Karpas-422 (cell line): Measurements from ENCODE around the gene C19orf38. TPM values are rescaled to one million over a fixed set of nuclear protein-coding genes. Genes with fewer than 3 reads are reported as not detected.

Experiments used
- DNase-seq: peaks from one replicate; pipeline ENCODE4 v3.0.0-alpha.2; 2015
- H2AFZ ChIP-seq: fragments of 200-600 bp; sonication (generic); 2 replicates; pipeline ENCODE4 v1.6.1; 2014; ENCODE audit warnings: antibody characterized with exemption, low read length, mixed read lengths
- H3K27ac ChIP-seq: fragments of 200-600 bp; sonication (generic); 2 replicates; pipeline ENCODE4 v1.5.1; 2014; ENCODE audit warnings: mild to moderate bottlenecking, low read length, moderate library complexity
- H3K27me3 ChIP-seq: fragments of 200-600 bp; sonication (generic); 2 replicates; pipeline ENCODE4 v1.6.1; 2014; ENCODE audit warnings: low read length, mixed read lengths
- H3K36me3 ChIP-seq: fragments of 200-600 bp; sonication (generic); 2 replicates; pipeline ENCODE4 v1.6.1; 2014; ENCODE audit warnings: low read length, mixed read lengths; ENCODE audit not compliant: insufficient read depth
- H3K4me1 ChIP-seq: fragments of 200-600 bp; sonication (generic); 2 replicates; pipeline ENCODE4 v1.6.1; 2014; ENCODE audit warnings: mild to moderate bottlenecking, low read length, mixed read lengths
- H3K4me2 ChIP-seq: fragments of 200-600 bp; sonication (generic); 2 replicates; pipeline ENCODE4 v1.6.1; 2014; ENCODE audit warnings: low read length, low read depth, mild to moderate bottlenecking; ENCODE audit not compliant: poor library complexity, severe bottlenecking
- H3K4me3 ChIP-seq: fragments of 200-600 bp; sonication (generic); 2 replicates; pipeline ENCODE4 v1.5.1; 2014; ENCODE audit warnings: mild to moderate bottlenecking, antibody characterized with exemption, low read length, mixed read lengths
- H3K79me2 ChIP-seq: fragments of 200-600 bp; sonication (generic); 2 replicates; pipeline ENCODE4 v1.6.1; 2014; ENCODE audit warnings: mild to moderate bottlenecking, low read length, mixed read lengths
- H3K9ac ChIP-seq: fragments of 200-600 bp; sonication (generic); 2 replicates; pipeline ENCODE4 v1.6.0; 2014; ENCODE audit warnings: low read length
- H3K9me2 ChIP-seq: fragments of 200-600 bp; sonication (generic), shearing (Covaris generic); replicated peaks from 2 replicates; pipeline ENCODE4 v1.6.0; 2014; ENCODE audit warnings: mild to moderate bottlenecking, low read length, moderate library complexity; ENCODE audit not compliant: insufficient read depth
- H3K9me3 ChIP-seq: fragments of 300-700, 200-600 bp; sonication (generic); 2 replicates; pipeline ENCODE4 v1.6.1; 2014; ENCODE audit warnings: low read length, mixed read lengths
- H4K20me1 ChIP-seq: fragments of 200-600 bp; sonication (generic); 2 replicates; pipeline ENCODE4 v1.6.1; 2014; ENCODE audit warnings: mild to moderate bottlenecking, antibody characterized with exemption, low read length, low read depth; ENCODE audit not compliant: insufficient read depth
- total RNA-seq: library from RNA; depleted of rRNA; stranded (reverse); fragments of >200 nt; shearing (Covaris generic); gene quantifications from 2 replicates; pipeline ENCODE4 v1.2.3, GENCODE V29; 2014; ENCODE audit warnings: low replicate concordance

Gene C19orf38
- total RNA-seq, 1 experiment from 2014 or later = 6.1 TPM

- no peak overlapping the region for H2AFZ ChIP-seq
- no peak for DNase-seq
- H3K9me2 ChIP-seq = no peaks in the 10 kb centered on the region
- H3K27ac ChIP-seq = no peak overlapping the region
- H3K27me3 ChIP-seq = no peaks in the 10 kb centered on the region
- H3K9me3 ChIP-seq = no peaks in the 10 kb centered on the region
- no peaks in the 10 kb centered on the region for H3K36me3 ChIP-seq
- H3K9ac ChIP-seq = no peak overlapping the region
- peaks cover 55% of the 10 kb centered on the region for H3K4me1 ChIP-seq
- H3K4me3 ChIP-seq = no peak overlapping the region
- H3K4me2 ChIP-seq = no peak overlapping the region
- H4K20me1 ChIP-seq = no peaks in the 10 kb centered on the region
- H3K79me2 ChIP-seq = peaks cover 92% of the 10 kb centered on the region
These were observed 33.3 kb downstream of the C19orf38 start for GRCh38 chr19:10881403-10882107.

DNA sequence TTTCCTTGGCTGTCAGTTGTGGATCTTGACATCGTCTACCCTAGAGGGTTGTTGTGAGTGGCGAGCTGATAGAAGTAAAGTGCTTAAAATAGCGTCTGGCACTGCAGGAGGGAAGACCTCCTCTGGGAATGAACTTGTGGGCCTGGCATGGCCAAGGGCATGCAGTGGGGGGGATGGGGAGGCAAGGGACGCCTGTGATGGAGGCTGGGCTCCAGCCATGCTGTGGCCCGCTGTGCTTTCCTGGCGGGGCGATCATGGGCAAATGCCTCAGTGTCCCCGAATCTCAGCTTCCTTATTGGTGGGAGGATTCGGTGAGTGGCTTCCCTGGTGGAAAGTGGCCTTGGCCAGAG is 33.9 kb downstream of the C19orf38 start:
- DNase-seq = no peak
- Histone ChIP-seq H3K36me3 (no peaks in the 10 kb centered on the region), H2AFZ (no peak overlapping the region), H3K9me3 (no peaks in the 10 kb centered on the region), H3K4me1 (peaks cover 55% of the 10 kb centered on the region), H3K9ac (no peak overlapping the region), H3K9me2 (no peaks in the 10 kb centered on the region), H3K79me2 (peaks cover 92% of the 10 kb centered on the region), H3K4me2 (no peak overlapping the region), H3K27ac (no peak overlapping the region), H3K27me3 (no peaks in the 10 kb centered on the region), H4K20me1 (no peaks in the 10 kb centered on the region), H3K4me3 (no peak overlapping the region)

GRCh38 chr19:10884274-10884673 is 36.1 kb downstream of the C19orf38 start:
- H3K27ac ChIP-seq = no peak overlapping the region
- no peak overlapping the region for H2AFZ ChIP-seq
- no peak for DNase-seq
- H4K20me1 ChIP-seq = no peaks in the 10 kb centered on the region
- no peak overlapping the region for H3K9ac ChIP-seq
- H3K4me2 ChIP-seq = no peak overlapping the region
- peaks cover 57% of the 10 kb centered on the region for H3K4me1 ChIP-seq
- H3K9me3 ChIP-seq = no peaks in the 10 kb centered on the region
- no peaks in the 10 kb centered on the region for H3K36me3 ChIP-seq
- H3K4me3 ChIP-seq = no peak overlapping the region
- no peaks in the 10 kb centered on the region for H3K27me3 ChIP-seq
- H3K79me2 ChIP-seq = peaks cover 80% of the 10 kb centered on the region
- H3K9me2 ChIP-seq = no peaks in the 10 kb centered on the region

DNA sequence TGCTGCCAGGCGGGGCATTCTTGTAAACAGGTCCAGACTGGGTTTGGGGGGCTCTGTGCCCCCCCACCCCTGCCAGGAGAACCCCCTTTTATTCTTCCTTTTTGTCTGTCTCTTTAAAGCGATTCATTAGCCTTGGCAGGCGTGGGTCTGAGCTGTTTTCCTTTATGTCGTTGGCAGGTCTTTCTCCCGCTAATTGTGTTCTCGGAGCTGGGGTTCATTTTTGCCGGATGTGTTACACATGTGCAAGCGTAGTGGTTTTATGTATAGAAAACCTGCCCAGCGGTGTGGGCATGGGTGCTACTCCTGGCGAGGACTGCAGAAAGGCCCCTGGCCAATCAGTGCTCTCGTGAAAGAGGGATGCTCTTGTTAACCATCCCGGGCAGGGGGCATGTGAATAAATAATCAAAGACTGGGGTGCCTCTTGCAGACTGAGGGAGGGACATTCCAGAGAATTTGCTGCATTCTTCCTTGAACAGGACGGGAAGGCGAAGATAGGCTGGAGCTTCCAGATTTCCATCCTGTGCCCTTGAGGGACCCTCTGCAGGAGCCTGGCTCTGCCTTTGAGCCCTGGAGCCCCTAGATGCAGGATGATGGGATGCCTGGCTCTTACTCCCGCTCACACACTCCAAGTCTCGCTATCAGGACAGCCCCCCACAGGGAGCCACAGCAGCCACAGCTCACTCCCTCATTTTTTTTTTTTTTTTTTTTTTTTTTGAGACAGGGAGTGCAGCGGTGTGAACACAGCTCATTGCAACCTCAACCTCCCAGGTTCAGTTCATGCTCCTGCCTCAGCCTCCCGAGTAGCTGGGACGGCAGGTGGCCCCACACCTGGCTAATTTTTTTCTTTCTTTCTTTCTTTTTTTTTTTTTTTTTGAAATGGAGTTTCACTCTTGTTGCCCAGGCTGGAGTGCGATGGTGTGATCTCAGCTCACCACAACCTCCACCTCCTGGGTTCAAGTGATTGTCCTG is 37.3 kb downstream of the C19orf38 start:
- Histone ChIP-seq H3K27ac (no peak overlapping the region), H3K27me3 (no peaks in the 10 kb centered on the region), H3K4me2 (no peak overlapping the region), H3K9ac (no peak overlapping the region), H3K4me3 (no peak overlapping the region), H4K20me1 (no peaks in the 10 kb centered on the region), H3K9me2 (no peaks in the 10 kb centered on the region), H3K79me2 (peaks cover 80% of the 10 kb centered on the region), H2AFZ (no peak overlapping the region), H3K4me1 (peaks cover 56% of the 10 kb centered on the region), H3K36me3 (no peaks in the 10 kb centered on the region), H3K9me3 (no peaks in the 10 kb centered on the region)
- no peak for DNase-seq

DNA sequence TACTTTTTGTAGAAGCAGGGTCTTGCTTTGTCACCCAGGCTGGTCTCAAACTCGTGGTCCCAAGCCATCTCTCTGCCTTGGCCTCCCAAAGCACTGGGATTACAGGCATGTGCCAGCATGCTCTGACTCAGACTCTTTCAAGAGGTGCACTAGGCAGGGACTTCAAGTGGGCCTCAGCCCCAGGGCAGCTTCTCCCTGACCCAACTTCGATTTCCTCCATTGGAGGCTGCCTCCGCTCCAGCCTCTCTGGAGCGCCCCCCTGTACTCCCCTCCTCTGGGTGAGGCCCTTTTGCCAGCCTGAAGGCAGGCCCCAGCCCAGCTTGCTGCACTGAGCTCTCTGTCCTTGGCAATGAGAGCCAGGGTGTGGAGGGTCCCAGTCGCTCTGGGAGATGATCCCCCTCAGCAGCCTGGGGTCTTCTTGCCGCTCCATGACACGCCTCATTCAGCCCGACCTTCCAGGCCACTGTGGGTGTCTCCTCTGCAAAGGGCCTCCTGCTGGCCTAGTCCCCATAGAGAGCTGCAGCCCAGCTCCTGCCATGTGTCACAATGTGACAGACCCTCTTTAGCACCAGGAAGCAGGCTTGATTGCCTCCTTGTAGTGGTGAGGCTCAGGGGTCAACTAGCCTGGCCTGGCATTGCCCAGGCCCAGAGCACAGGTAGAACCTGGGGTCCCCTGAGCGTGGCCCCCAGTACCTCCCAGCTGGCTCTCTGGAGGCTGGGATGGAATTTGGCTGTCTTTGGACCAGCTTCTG is 39.6 kb downstream of the C19orf38 start:
- Histone ChIP-seq H3K79me2 (peaks cover 75% of the 10 kb centered on the region), H4K20me1 (no peaks in the 10 kb centered on the region), H3K27ac (peak overlapping the region; percentile 98), H3K4me2 (peak overlapping the region; percentile 70), H3K9me3 (no peaks in the 10 kb centered on the region), H3K4me3 (peak overlapping the region; percentile 58), H3K36me3 (no peaks in the 10 kb centered on the region), H2AFZ (no peak overlapping the region), H3K4me1 (peaks cover 55% of the 10 kb centered on the region), H3K9ac (peak overlapping the region; percentile 78), H3K9me2 (no peaks in the 10 kb centered on the region), H3K27me3 (no peaks in the 10 kb centered on the region)
- peak; percentile 76 for DNase-seq

DNA sequence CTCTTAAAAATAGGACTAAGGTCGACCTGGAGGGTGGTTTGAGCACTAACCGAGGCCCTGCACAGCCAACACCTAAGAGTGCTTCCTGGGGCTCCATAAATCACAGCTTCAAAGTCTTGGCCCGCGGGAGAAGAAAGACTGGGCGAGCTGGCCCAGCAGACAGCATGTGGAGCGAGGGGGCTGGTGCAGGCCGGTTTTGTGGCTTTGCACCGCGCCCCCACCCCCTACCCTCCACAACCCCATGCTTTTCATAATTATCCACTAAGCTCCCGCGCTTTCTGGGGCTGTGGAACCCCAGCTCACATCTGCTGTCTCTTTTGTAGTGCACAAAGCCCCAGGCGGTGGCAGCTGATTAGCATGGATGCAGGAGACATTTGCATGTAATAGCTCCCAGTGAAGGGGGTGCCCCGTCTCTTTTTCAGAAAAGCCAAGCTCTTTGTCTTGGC is 40.2 kb downstream of the C19orf38 start:
- H3K9ac ChIP-seq = peak overlapping the region; percentile 78
- peaks cover 55% of the 10 kb centered on the region for H3K4me1 ChIP-seq
- no peaks in the 10 kb centered on the region for H3K9me3 ChIP-seq
- peak overlapping the region; percentile 58 for H3K4me3 ChIP-seq
- peak overlapping the region; percentile 98 for H3K27ac ChIP-seq
- no peaks in the 10 kb centered on the region for H3K36me3 ChIP-seq
- no peak overlapping the region for H2AFZ ChIP-seq
- H3K27me3 ChIP-seq = no peaks in the 10 kb centered on the region
- H3K9me2 ChIP-seq = no peaks in the 10 kb centered on the region
- peaks cover 71% of the 10 kb centered on the region for H3K79me2 ChIP-seq
- peak; percentile 96 for DNase-seq
- no peaks in the 10 kb centered on the region for H4K20me1 ChIP-seq
- H3K4me2 ChIP-seq = peak overlapping the region; percentile 70

DNA sequence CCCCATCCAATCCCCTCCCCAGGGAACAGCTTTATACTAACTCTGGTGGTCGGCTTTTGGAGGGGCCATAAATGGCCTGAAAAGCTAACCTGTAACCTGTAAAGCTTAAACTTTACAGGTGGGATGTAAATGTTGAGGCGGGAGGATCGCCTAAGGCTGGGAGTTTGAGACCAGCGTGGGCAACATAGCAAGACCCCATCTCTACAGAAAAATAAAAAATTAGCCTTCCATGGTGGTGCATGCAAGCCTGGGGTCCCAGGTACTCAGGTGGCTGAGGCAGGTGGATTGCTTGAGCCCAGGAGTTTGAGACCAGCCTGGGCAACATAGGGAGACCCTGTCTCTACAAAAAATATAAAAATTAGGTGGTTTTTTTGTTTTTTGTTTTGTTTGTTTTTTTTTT is 41.7 kb downstream of the C19orf38 start:
- Histone ChIP-seq H4K20me1 (no peaks in the 10 kb centered on the region), H3K9me2 (no peaks in the 10 kb centered on the region), H3K79me2 (peaks cover 75% of the 10 kb centered on the region), H3K27ac (peak overlapping the region; percentile 98), H3K4me1 (peaks cover 70% of the 10 kb centered on the region), H3K9me3 (no peaks in the 10 kb centered on the region), H3K9ac (peak overlapping the region; percentile 33), H3K27me3 (no peaks in the 10 kb centered on the region), H2AFZ (no peak overlapping the region), H3K36me3 (no peaks in the 10 kb centered on the region), H3K4me3 (no peak overlapping the region), H3K4me2 (no peak overlapping the region)
- no peak for DNase-seq
